WERI-Rb-1 (cell line): Measurements from ENCODE around the gene TSPEAR.

Experiments
- DNase-seq: peaks from one replicate; pipeline ENCODE4 v3.0.0-alpha.2; 2020
- H3K27ac ChIP-seq: fragments of 250-450 bp; sonication (Bioruptor Pico); 2 replicates; pipeline ENCODE4 v1.5.1; 2020; ENCODE audit warnings: mild to moderate bottlenecking, moderate library complexity
- H3K27me3 ChIP-seq: fragments of 250-450 bp; sonication (Bioruptor Pico); 2 replicates; pipeline ENCODE4 v1.5.1; 2021; ENCODE audit warnings: mild to moderate bottlenecking, low read depth, moderate library complexity; ENCODE audit not compliant: insufficient read depth, severe bottlenecking
- H3K36me3 ChIP-seq: fragments of 250-450 bp; sonication (Bioruptor Pico); 2 replicates; pipeline ENCODE4 v1.5.1; 2020; ENCODE audit warnings: mild to moderate bottlenecking, moderate library complexity
- H3K4me3 ChIP-seq: 2 replicates; pipeline ENCODE4 v1.5.1; 2011; ENCODE audit warnings: low read depth, mild to moderate bottlenecking, control low read depth, low read length
- H3K9me3 ChIP-seq: fragments of 250-450 bp; sonication (Bioruptor Pico); 2 replicates; pipeline ENCODE4 v1.5.1; 2021; ENCODE audit warnings: mild to moderate bottlenecking, moderate library complexity; ENCODE audit not compliant: severe bottlenecking
- TF ChIP-seq, protein P1 (sequence below): IDR thresholded peaks from 2 replicates; pipeline ENCODE4 v1.5.1; 2011; ENCODE audit warnings: low read depth, mild to moderate bottlenecking, control low read depth, inconsistent platforms, low read length

The TSPEAR gene

DNA sequence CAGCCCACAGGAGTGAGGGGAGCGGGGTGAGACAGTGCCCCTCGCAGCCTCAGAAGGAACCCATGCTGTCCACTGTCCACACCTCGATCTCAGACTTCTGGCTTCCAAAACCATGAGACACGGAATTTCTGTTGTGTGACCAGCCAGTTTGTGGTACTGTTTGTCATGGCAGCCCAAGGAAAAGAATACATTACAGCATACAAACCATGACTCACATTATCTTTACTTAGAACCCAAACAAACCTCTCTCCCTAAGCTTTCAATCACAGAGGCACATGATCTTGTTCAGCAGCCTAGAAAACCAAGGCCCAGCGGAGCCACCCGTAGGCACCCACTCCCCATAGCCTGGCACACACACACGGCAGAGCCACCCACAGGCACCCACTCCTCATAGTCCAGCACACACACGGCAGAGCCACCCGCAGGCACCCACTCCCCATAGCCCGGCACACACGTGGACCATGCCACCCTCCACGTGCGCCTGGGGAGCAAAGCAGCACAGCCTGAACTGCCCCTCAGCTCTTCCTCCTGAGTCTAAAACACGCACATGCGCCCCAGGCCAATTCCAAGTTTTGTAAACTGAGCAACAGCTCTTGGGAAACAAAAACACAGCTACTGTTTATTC is 138.3 kb downstream of the TSPEAR start:
- peaks cover 23% of the 10 kb centered on the region for H3K9me3 ChIP-seq
- TF ChIP-seq, protein P1, sequence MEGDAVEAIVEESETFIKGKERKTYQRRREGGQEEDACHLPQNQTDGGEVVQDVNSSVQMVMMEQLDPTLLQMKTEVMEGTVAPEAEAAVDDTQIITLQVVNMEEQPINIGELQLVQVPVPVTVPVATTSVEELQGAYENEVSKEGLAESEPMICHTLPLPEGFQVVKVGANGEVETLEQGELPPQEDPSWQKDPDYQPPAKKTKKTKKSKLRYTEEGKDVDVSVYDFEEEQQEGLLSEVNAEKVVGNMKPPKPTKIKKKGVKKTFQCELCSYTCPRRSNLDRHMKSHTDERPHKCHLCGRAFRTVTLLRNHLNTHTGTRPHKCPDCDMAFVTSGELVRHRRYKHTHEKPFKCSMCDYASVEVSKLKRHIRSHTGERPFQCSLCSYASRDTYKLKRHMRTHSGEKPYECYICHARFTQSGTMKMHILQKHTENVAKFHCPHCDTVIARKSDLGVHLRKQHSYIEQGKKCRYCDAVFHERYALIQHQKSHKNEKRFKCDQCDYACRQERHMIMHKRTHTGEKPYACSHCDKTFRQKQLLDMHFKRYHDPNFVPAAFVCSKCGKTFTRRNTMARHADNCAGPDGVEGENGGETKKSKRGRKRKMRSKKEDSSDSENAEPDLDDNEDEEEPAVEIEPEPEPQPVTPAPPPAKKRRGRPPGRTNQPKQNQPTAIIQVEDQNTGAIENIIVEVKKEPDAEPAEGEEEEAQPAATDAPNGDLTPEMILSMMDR = no peak
- H3K27ac ChIP-seq = no peak overlapping the region
- H3K4me3 ChIP-seq = no peak overlapping the region
- no peaks in the 10 kb centered on the region for H3K27me3 ChIP-seq
- H3K36me3 ChIP-seq = no peaks in the 10 kb centered on the region
- no peak for DNase-seq

DNA sequence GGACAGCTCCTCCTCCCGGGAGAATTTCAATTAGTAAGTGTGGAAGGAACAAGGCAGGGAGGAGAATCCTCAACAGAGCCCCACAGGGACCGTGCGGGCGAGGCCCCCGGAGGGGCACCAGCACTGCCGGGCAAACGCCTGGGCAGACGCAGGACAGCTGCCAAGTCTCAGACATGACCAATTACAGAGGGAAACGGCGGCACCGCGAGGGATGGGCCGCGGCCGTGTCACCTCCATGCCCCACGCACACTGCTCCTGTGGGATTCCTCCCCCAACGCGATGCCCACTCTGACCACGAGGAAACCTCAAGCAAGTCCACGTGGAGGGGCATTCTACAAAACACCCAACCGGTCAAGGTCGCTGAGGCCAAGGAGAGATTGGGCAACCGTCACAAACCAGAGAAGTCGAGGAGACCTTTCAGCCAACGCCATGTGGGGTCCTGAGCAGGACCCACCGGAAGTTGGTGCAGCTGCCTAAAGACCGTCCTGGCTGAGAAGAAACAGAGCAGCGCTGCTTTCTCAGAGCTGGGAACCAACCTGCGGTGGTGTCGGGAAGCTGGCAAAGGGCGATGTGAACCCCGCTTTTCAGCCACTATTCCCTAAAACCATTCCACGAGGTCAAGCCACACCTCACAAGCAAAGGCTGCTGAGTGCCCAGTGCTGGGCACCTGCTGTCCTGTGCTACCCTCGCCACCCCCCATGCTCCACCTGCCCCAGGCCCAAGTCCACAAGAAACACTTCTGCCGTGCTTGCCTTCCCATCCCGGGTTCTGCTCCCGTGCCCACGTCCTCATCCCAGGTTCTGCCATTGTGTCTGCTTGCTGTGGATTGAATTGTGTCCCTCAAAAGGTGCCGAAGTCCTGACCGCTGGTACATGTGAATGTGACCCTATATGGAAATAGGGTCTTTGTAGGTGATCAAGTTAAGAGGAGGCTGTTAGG is 139.3 kb downstream of the TSPEAR start:
- Histone ChIP-seq H3K27ac (no peak overlapping the region), H3K36me3 (no peaks in the 10 kb centered on the region), H3K27me3 (no peaks in the 10 kb centered on the region), H3K4me3 (no peak overlapping the region), H3K9me3 (peaks cover 19% of the 10 kb centered on the region)
- TF ChIP-seq, protein P1 = no peak
- DNase-seq = no peak

DNA sequence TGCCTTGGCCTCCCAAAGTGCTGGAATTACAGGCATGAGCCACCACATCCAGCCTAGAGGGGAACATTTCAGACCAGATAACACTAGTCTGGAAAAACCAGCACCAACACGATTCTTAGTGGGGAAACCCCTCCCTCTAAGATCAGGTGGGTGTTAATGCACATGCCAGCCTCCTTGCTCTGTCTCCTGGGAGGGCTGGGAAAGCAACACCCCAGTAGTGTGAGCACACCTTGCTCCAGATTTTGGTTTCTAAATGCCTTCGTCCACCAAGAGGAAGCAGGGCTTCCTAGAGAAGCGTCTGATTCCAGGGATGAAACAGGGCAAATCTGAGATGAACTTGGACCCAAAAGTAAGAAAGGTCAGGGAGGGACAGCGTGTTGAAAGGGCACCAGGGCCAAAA is 140.1 kb downstream of the TSPEAR start:
- no peak for DNase-seq
- no peak overlapping the region for H3K27ac ChIP-seq

DNA sequence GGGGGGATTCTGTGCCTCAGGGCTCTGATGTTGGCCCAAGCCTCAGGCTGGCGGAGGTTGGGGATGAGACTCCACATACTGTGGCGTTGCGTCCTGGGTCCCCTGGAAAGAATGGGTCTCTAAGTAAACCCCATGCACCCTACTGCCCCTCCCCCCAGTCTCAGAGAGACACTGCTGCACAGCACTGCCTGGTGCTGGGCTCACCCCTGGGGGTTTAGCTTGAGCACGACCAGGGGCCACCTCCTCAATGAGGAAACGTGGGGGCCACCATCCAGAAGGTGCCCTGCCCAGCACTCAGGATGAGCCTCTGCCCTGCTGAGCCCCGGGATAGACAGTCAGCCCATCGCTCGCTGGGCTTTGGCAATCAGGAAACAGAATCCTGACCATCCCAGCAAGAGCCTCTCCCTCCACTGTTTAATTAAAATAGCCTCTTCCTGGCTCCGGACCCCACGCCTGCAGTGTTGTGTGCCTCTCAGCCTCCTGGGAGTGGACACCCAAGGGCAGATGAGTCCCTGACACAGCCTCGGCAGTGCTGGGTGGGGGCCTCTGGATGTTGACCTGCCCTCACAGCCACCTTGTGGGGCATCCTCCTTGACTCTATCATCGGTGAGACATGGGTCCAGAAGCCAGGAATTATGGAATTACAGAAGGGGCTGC is 141.4 kb downstream of the TSPEAR start:
- H3K4me3 ChIP-seq = no peak overlapping the region
- DNase-seq = no peak
- H3K27ac ChIP-seq = no peak overlapping the region
- no peaks in the 10 kb centered on the region for H3K27me3 ChIP-seq
- H3K36me3 ChIP-seq = no peaks in the 10 kb centered on the region
- peaks cover 17% of the 10 kb centered on the region for H3K9me3 ChIP-seq
- TF ChIP-seq, protein P1 = no peak

More for the DNA sequence above, 140.1 kb downstream of the TSPEAR start:
- H3K9me3 ChIP-seq = peaks cover 14% of the 10 kb centered on the region
- no peaks in the 10 kb centered on the region for H3K36me3 ChIP-seq
- TF ChIP-seq, protein P1 = no peak
- no peaks in the 10 kb centered on the region for H3K27me3 ChIP-seq
- no peak overlapping the region for H3K4me3 ChIP-seq

DNA sequence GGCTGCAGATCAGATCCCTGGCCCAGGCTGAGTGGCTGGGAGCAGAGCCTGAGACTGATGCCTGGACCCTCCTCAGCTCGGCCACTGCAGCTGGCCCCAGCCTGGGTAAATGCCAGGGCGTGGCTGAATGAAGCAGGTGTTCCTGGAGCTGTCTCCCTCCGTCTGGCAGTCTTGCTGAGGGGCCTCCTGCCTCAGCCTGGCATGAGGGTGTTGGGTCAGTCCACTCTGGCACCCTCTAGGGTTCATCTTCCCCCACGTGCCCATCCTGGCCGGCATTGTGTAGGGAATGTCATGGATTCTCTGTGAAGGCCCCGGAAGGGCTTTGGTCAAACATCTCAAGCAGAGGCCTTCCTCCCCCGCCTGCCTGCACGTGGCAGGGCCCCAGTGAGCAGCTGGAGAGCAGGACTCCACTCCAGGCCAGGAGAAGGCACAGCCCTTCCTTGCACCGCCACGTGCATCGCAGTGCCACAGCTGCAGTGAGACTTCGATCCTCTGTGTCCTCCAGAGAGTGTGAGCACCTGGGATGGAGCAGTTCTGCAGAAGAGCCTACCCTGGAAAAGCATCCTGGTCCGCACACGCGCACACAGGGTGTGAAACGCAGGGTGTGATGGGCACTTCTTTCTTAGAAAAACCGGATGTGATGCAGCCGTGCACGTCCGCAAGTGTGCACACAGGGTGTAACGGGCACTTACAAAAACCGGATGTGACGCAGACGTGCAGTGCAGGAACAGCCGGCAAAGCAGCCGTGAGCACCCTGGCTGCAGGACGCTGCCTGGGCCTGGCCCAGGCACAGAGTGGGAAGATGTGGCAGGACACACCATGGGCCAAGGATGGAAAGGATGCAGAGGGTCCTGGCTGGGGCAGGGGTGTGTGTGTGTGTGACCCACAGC is 142.5 kb downstream of the TSPEAR start:
- H3K9me3 ChIP-seq = peaks cover 17% of the 10 kb centered on the region
- no peaks in the 10 kb centered on the region for H3K27me3 ChIP-seq
- H3K36me3 ChIP-seq = no peaks in the 10 kb centered on the region
- no peak overlapping the region for H3K4me3 ChIP-seq
- H3K27ac ChIP-seq = no peak overlapping the region
- TF ChIP-seq, protein P1 = no peak
- DNase-seq = no peak
